ENCODE data around the gene WBP1.
A peak's percentile ranks its signal among the peaks of the same experiment; 100 is the strongest.

Gene WBP1

GRCh38 chr2:74472086-74472944 is 14.1 kb downstream of the WBP1 start, which contains the start of gene MRPL53:
Gene MRPL53, minus strand, starts transcription at chr2:74472680. Its CDS starts 20 bp downstream, at chr2:74472660.
- Histone ChIP-seq H3K9ac (ENCODE audit: low read depth, low read length, poor library complexity, severe bottlenecking) (peak within 1 kb of the TSS; percentile 86), H3K79me2 (ENCODE audit: insufficient read depth, low read length) (peaks cover 14% of the 10 kb centered on the region; the same call in 1 of the 2 replicates), H3K9me3 (ENCODE audit: insufficient read depth, low read depth, low read length) (no peaks in the 10 kb centered on the region), H2AFZ (ENCODE audit: low read length) (peak within 1 kb of the TSS; percentile 87), H3K4me1 (ENCODE audit: insufficient read depth, low read length, poor library complexity, severe bottlenecking) (peaks cover 16% of the 10 kb centered on the region), H3K4me3 (ENCODE audit: low read length, poor library complexity, severe bottlenecking) (peak within 1 kb of the TSS; percentile 86), H3K36me3 (ENCODE audit: insufficient read depth, low read length) (peaks cover 6% of the 10 kb centered on the region; the same call in 1 of the 2 replicates), H4K20me1 (ENCODE audit: insufficient read depth, low read length, poor library complexity, severe bottlenecking) (no peaks in the 10 kb centered on the region), H3K27me3 (ENCODE audit: insufficient read depth, low read length, poor library complexity, severe bottlenecking) (no peaks in the 10 kb centered on the region), H3F3A (ENCODE audit: low read depth) (peaks cover 5% of the 10 kb centered on the region; the same call in 1 of the 2 replicates), H3K4me2 (ENCODE audit: low read depth, low read length, poor library complexity, severe bottlenecking) (peak within 1 kb of the TSS; percentile 92), H3K9me2 (replicated peaks; ENCODE audit: low read depth, low read length) (no peaks in the 10 kb centered on the region)
- 0 out of 2 replicates have a peak, but pooled peaks have one; percentile 10 for TF ChIP-seq CTCF (conservative IDR thresholded peaks at IDR 0.05; ENCODE audit: low read length)
- TF ChIP-seq EZH2phosphoT487 (IDR thresholded peaks at IDR 0.05; ENCODE audit: borderline replicate concordance) = no peak

GRCh38 chr2:74472945-74473258 is 14.7 kb downstream of the WBP1 start:
- peak overlapping the region; percentile 86 for H3K9ac ChIP-seq (ENCODE audit: low read depth, low read length, poor library complexity, severe bottlenecking)
- TF ChIP-seq CTCF (conservative IDR thresholded peaks at IDR 0.05; ENCODE audit: low read length) (no peak), EZH2phosphoT487 (IDR thresholded peaks at IDR 0.05; ENCODE audit: borderline replicate concordance) (no peak)
- H4K20me1 ChIP-seq (ENCODE audit: insufficient read depth, low read length, poor library complexity, severe bottlenecking) = no peaks in the 10 kb centered on the region
- no peaks in the 10 kb centered on the region for H3K9me2 ChIP-seq (replicated peaks; ENCODE audit: low read depth, low read length)
- peak overlapping the region; percentile 86 for H3K4me3 ChIP-seq (ENCODE audit: low read length, poor library complexity, severe bottlenecking)
- peaks cover 5% of the 10 kb centered on the region; the same call in 1 of the 2 replicates for H3F3A ChIP-seq (ENCODE audit: low read depth)
- peak overlapping the region; percentile 71 for H2AFZ ChIP-seq (ENCODE audit: low read length)
- H3K4me2 ChIP-seq (ENCODE audit: low read depth, low read length, poor library complexity, severe bottlenecking) = peak overlapping the region; percentile 92
- H3K79me2 ChIP-seq (ENCODE audit: insufficient read depth, low read length) = peaks cover 14% of the 10 kb centered on the region; the same call in 1 of the 2 replicates
- H3K36me3 ChIP-seq (ENCODE audit: insufficient read depth, low read length) = peaks cover 6% of the 10 kb centered on the region; the same call in 1 of the 2 replicates
- peaks cover 16% of the 10 kb centered on the region for H3K4me1 ChIP-seq (ENCODE audit: insufficient read depth, low read length, poor library complexity, severe bottlenecking)
- no peaks in the 10 kb centered on the region for H3K27me3 ChIP-seq (ENCODE audit: insufficient read depth, low read length, poor library complexity, severe bottlenecking)
- H3K9me3 ChIP-seq (ENCODE audit: insufficient read depth, low read depth, low read length) = no peaks in the 10 kb centered on the region

- H3K79me2 ChIP-seq (ENCODE audit: insufficient read depth, low read length) = peaks cover 20% of the 10 kb centered on the region
- no peaks in the 10 kb centered on the region for H4K20me1 ChIP-seq (ENCODE audit: insufficient read depth, low read length, poor library complexity, severe bottlenecking)
- H2AFZ ChIP-seq (ENCODE audit: low read length) = no peak overlapping the region
- H3K4me1 ChIP-seq (ENCODE audit: insufficient read depth, low read length, poor library complexity, severe bottlenecking) = peaks cover 20% of the 10 kb centered on the region
- peaks cover 6% of the 10 kb centered on the region; the same call in 1 of the 2 replicates for H3K36me3 ChIP-seq (ENCODE audit: insufficient read depth, low read length)
- H3F3A ChIP-seq (ENCODE audit: low read depth) = peaks cover 5% of the 10 kb centered on the region; the same call in 1 of the 2 replicates
- no peaks in the 10 kb centered on the region for H3K27me3 ChIP-seq (ENCODE audit: insufficient read depth, low read length, poor library complexity, severe bottlenecking)
- no peak overlapping the region for H3K9ac ChIP-seq (ENCODE audit: low read depth, low read length, poor library complexity, severe bottlenecking)
- TF ChIP-seq CTCF (conservative IDR thresholded peaks at IDR 0.05; ENCODE audit: low read length) = no peak
- no peak overlapping the region for H3K4me2 ChIP-seq (ENCODE audit: low read depth, low read length, poor library complexity, severe bottlenecking)
- no peaks in the 10 kb centered on the region for H3K9me3 ChIP-seq (ENCODE audit: insufficient read depth, low read depth, low read length)
- H3K9me2 ChIP-seq (replicated peaks; ENCODE audit: low read depth, low read length) = no peaks in the 10 kb centered on the region
- H3K4me3 ChIP-seq (ENCODE audit: low read length, poor library complexity, severe bottlenecking) = no peak overlapping the region
Observed at GRCh38 chr2:74474481-74474880, 16.2 kb downstream of the WBP1 start.
